Measurements from ENCODE around the gene DCAF4L1. TPM values are rescaled to one million over a fixed set of nuclear protein-coding genes. Genes with fewer than 3 reads are reported as not detected.

DCAF4L1 gene
- total and polyA plus RNA-seq, 2 donors (not counting 1 experiment from before 2014, with no cell fraction given): 0.20 to 0.31 TPM

DNA sequence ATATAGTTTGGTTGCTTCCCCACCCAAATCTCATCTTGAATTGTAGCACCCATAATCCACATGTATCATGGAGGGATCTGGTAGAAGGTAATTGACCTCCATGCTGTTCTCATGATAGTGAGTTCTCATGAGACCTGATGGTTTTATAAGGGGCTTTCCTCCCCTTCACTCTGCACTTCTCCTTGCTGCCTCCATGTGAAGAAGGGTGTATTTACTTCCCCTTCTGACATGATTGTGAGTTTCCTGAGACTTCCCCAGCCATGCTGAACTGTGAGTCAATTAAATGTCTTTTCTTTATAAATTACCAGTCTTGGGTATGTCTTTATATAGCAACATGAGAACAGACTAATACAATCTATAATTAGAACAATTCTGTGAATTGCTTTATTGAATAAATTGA is 11.9 kb upstream of the DCAF4L1 start:
- Histone ChIP-seq H3K4me1 (ENCODE audit: control insufficient read depth in 2 of 2, insufficient read depth in 2 of 2, low read length in 2 of 2) (no peaks in the 10 kb centered on the region), H3K9me3 (ENCODE audit: control extremely low read depth in 1 of 3, control insufficient read depth in 2 of 3, insufficient read depth in 1 of 3, low read length in 2 of 3) (peaks cover 0 to 8% (median 8%) of the 10 kb centered on the region in 3 donors), H3K36me3 (replicated peaks in 1 of 2; ENCODE audit: control extremely low read depth in 1 of 2, control insufficient read depth in 1 of 2, extremely low read depth in 1 of 2, insufficient read depth in 2 of 2, low read length in 1 of 2) (no peaks in the 10 kb centered on the region), H4K20me1 (ENCODE audit: control insufficient read depth, insufficient read depth, low read length, poor library complexity, severe bottlenecking) (no peaks in the 10 kb centered on the region), H2AFZ (ENCODE audit: insufficient read depth, low read depth, low read length, poor library complexity, severe bottlenecking) (no peak overlapping the region), H3K4me2 (replicated peaks; ENCODE audit: low read depth, low read length, poor library complexity, severe bottlenecking) (no peak overlapping the region), H3K79me2 (ENCODE audit: control insufficient read depth, insufficient read depth, low read length) (no peaks in the 10 kb centered on the region), H3K9ac (ENCODE audit: low read length) (no peak overlapping the region), H3K27ac (ENCODE audit: low read length in 2 of 2) (no peak overlapping the region), H3K4me3 (ENCODE audit: control extremely low read depth in 1 of 5, extremely low read depth in 1 of 5, insufficient read depth in 1 of 5, low read depth in 2 of 5, low read length in 4 of 5) (no peak overlapping the region), H3K27me3 (replicated peaks in 1 of 4; ENCODE audit: control extremely low read depth in 1 of 4, control insufficient read depth in 3 of 4, insufficient read depth in 4 of 4, low read length in 3 of 4) (no peaks in the 10 kb centered on the region)
- no peak for ATAC-seq (ENCODE audit: low read depth)
- Mint-ChIP-seq H3K27ac (no peak overlapping the region), H3K4me1 (peaks cover 5% of the 10 kb centered on the region), H3K4me3 (no peak overlapping the region), H3K27me3 (no peaks in the 10 kb centered on the region), H3K9me3 (ENCODE audit: insufficient read depth) (peaks cover 14% of the 10 kb centered on the region)
- POLR2A ChIA-PET: no interaction called here
- no peak for TF ChIP-seq EZH2 (IDR thresholded peaks at IDR 0.05; ENCODE audit: borderline replicate concordance, insufficient read depth, low read depth, low read length, poor library complexity, severe bottlenecking)
- no peak for DNase-seq
- CTCF ChIA-PET: no interaction called here
- intact Hi-C loops (cut with micrococcal nuclease): no loop called here

DNA sequence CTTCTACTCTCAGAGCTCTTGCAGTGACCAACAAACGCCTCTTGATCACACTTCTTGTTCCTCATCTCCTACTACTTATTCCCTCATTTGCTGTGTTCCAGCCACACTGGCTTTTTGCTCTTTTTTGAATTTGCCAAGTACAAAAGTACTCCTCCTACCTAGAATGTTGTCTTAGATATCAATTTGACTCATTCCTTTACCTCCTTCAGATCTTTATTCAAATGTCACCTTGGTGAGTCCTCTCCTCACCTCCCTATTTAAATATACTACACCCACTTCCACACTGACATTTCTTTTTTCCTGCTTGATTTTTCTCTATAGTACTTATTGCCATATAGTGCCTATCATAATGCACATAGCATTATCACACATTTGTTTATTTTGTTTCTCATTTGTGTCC is 6.2 kb upstream of the DCAF4L1 start:
- no peaks in the 10 kb centered on the region for H3K79me2 ChIP-seq (ENCODE audit: control insufficient read depth, insufficient read depth, low read length)
- H3K9ac ChIP-seq (ENCODE audit: low read length): no peak overlapping the region
- H3K4me3 ChIP-seq (ENCODE audit: control extremely low read depth in 1 of 5, extremely low read depth in 1 of 5, insufficient read depth in 1 of 5, low read depth in 2 of 5, low read length in 4 of 5): no peak overlapping the region
- no peaks in the 10 kb centered on the region for H3K27me3 ChIP-seq (replicated peaks in 1 of 4; ENCODE audit: control extremely low read depth in 1 of 4, control insufficient read depth in 3 of 4, insufficient read depth in 4 of 4, low read length in 3 of 4)
- CTCF ChIA-PET: no interaction called here
- Mint-ChIP-seq H3K27ac (no peak overlapping the region), H3K27me3 (peaks cover 4% of the 10 kb centered on the region), H3K4me1 (no peaks in the 10 kb centered on the region), H3K4me3 (no peak overlapping the region), H3K9me3 (ENCODE audit: insufficient read depth) (no peaks in the 10 kb centered on the region)
- H3K4me2 ChIP-seq (replicated peaks; ENCODE audit: low read depth, low read length, poor library complexity, severe bottlenecking): no peak overlapping the region
- no peaks in the 10 kb centered on the region for H4K20me1 ChIP-seq (ENCODE audit: control insufficient read depth, insufficient read depth, low read length, poor library complexity, severe bottlenecking)
- no peaks in the 10 kb centered on the region for H3K4me1 ChIP-seq (ENCODE audit: control insufficient read depth in 2 of 2, insufficient read depth in 2 of 2, low read length in 2 of 2)
- TF ChIP-seq EZH2 (IDR thresholded peaks at IDR 0.05; ENCODE audit: borderline replicate concordance, insufficient read depth, low read depth, low read length, poor library complexity, severe bottlenecking): no peak
- TF ChIP-seq, protein P1, sequence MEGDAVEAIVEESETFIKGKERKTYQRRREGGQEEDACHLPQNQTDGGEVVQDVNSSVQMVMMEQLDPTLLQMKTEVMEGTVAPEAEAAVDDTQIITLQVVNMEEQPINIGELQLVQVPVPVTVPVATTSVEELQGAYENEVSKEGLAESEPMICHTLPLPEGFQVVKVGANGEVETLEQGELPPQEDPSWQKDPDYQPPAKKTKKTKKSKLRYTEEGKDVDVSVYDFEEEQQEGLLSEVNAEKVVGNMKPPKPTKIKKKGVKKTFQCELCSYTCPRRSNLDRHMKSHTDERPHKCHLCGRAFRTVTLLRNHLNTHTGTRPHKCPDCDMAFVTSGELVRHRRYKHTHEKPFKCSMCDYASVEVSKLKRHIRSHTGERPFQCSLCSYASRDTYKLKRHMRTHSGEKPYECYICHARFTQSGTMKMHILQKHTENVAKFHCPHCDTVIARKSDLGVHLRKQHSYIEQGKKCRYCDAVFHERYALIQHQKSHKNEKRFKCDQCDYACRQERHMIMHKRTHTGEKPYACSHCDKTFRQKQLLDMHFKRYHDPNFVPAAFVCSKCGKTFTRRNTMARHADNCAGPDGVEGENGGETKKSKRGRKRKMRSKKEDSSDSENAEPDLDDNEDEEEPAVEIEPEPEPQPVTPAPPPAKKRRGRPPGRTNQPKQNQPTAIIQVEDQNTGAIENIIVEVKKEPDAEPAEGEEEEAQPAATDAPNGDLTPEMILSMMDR (IDR thresholded peaks at IDR 0.05): no peak
- 87% methylated on average over 1 of the region's 1 CpG for WGBS (ENCODE audit: insufficient coverage)
- intact Hi-C loops (cut with micrococcal nuclease): no loop called here
- no peak overlapping the region for H3K27ac ChIP-seq (ENCODE audit: low read length in 2 of 2)
- no peak overlapping the region for H2AFZ ChIP-seq (ENCODE audit: insufficient read depth, low read depth, low read length, poor library complexity, severe bottlenecking)
- POLR2A ChIA-PET: no interaction called here
- H3K9me3 ChIP-seq (ENCODE audit: control extremely low read depth in 1 of 3, control insufficient read depth in 2 of 3, insufficient read depth in 1 of 3, low read length in 2 of 3): no peaks in the 10 kb centered on the region
- DNase-seq (no peak), ATAC-seq (ENCODE audit: low read depth) (no peak)
- no peaks in the 10 kb centered on the region for H3K36me3 ChIP-seq (replicated peaks in 1 of 2; ENCODE audit: control extremely low read depth in 1 of 2, control insufficient read depth in 1 of 2, extremely low read depth in 1 of 2, insufficient read depth in 2 of 2, low read length in 1 of 2)
